ENCODE data around the gene CA7. TPM values are rescaled to one million over a fixed set of nuclear protein-coding genes. Genes with fewer than 3 reads are reported as not detected.

The CA7 gene
- total and polyA plus RNA-seq, 2 donors (not counting 3 experiments of a cell fraction or from before 2014, with no cell fraction given), result not detected

DNA sequence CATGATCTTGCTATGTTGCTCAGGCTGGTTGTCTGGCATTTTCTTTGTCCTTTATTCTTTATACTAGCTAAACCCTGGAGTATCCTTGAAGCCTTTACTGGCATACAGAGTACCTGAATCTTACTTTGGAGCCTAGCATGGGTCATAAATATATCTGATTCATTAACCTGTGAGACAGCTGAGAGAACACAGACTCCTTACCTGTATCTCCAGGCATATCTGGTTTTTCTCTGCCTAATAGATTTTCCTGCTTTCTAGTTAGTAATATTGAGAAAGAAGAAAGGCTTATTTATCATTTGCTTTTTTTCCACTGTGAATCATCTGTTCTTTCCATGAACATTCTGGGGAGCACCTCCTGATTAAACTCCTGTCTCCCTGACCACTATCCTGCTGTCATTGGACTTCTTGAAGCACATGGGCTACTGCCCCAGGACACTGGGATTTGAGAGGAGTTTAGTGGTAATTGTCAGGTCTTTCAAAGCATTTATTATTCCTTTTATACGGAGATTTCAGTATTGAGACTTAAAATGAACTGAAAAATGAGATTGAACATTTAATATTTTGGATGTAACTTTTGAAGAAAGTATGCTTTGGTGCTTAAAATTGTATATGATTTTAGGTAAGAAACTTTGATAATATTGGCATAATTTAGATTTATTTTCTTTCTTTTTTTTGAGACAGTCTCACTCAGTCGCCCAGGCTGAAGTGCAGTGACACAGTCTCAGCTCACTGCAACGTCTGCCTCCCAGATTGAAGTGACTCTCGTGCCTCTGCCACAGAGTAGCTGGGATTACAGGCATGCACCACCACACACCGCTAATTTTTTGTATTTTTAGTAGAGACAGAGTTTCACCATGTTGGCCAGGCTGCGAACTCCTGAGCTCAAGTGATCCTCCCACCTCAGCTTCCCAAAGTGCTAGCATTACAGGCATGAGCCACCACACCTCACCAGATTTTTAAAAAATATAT lies 44.7 kb downstream of the CA7 start:
- CTCF ChIA-PET, result interaction anchor here (0.7 to 1.8 kb wide), 5 partner anchors 7 to 228 kb away, joined by 3 to 12 read pairs (median 3); partner anchors contain the start of gene NAE1
- H2AFZ ChIP-seq (ENCODE audit: low read depth, low read length), result no peak overlapping the region
- no peaks in the 10 kb centered on the region for H3K27me3 ChIP-seq (ENCODE audit: control insufficient read depth in 2 of 2, insufficient read depth in 2 of 2, low read length in 2 of 2)
- H3K36me3 ChIP-seq (ENCODE audit: control insufficient read depth in 2 of 2, extremely low read depth in 1 of 2, insufficient read depth in 2 of 2, low read length in 2 of 2), result peaks cover 3 to 9% of the 10 kb centered on the region in 2 experiments
- H4K20me1 ChIP-seq (replicated peaks; ENCODE audit: control insufficient read depth, extremely low read depth, insufficient read depth, low read length), result peaks cover 4% of the 10 kb centered on the region
- intact Hi-C loops (cut with micrococcal nuclease) (no loop called here), dilution Hi-C loops (cut with MboI; ENCODE audit: extremely low pct_ligation_motif_present, low sequenced_read_pairs) (no loop called here)
- POLR2A ChIA-PET, result no interaction called here
- no peak overlapping the region for H3K27ac ChIP-seq (ENCODE audit: insufficient read depth, low read depth, low read length)
- H3K79me2 ChIP-seq (ENCODE audit: control insufficient read depth, insufficient read depth, low read length), result no peaks in the 10 kb centered on the region
- no TSS peak for BruUV-seq (replicated peaks)
- no peaks in the 10 kb centered on the region for H3K4me1 ChIP-seq (ENCODE audit: control insufficient read depth, extremely low read depth, insufficient read depth, low read length)
- DNase-seq (ENCODE audit: low read depth, low spot score) (no peak), FAIRE-seq (no peak)
- H3K9me1 ChIP-seq (replicated peaks; ENCODE audit: control insufficient read depth, extremely low read depth, insufficient read depth, low read length), result no peaks in the 10 kb centered on the region
- no peaks in the 10 kb centered on the region for H3K9me3 ChIP-seq (replicated peaks; ENCODE audit: control insufficient read depth, insufficient read depth, low read length)
- no peak overlapping the region for H3K4me3 ChIP-seq (replicated peaks in 1 of 3; ENCODE audit: insufficient read depth in 1 of 3, low read depth in 1 of 3, low read length in 3 of 3)
- no peak overlapping the region for H3K4me2 ChIP-seq (ENCODE audit: insufficient read depth, low read length)
- TF ChIP-seq FOS (IDR thresholded peaks at IDR 0.05; ENCODE audit: borderline replicate concordance, insufficient read depth, low read length), result no peak
- H3K9ac ChIP-seq (replicated peaks; ENCODE audit: extremely low read depth, insufficient read depth, low read length), result no peak overlapping the region

GRCh38 chr16:66889622-66890021 lies 45.4 kb downstream of the CA7 start:
- POLR2A ChIA-PET, result no interaction called here
- H2AFZ ChIP-seq (ENCODE audit: low read depth, low read length), result no peak overlapping the region
- no TSS peak for BruUV-seq (replicated peaks)
- no peak overlapping the region for H3K27ac ChIP-seq (ENCODE audit: insufficient read depth, low read depth, low read length)
- H3K4me2 ChIP-seq (ENCODE audit: insufficient read depth, low read length), result no peak overlapping the region
- no peaks in the 10 kb centered on the region for H3K27me3 ChIP-seq (ENCODE audit: control insufficient read depth in 2 of 2, insufficient read depth in 2 of 2, low read length in 2 of 2)
- FAIRE-seq, result no peak
- CTCF ChIA-PET, result interaction anchor here (0.7 to 1.8 kb wide), 5 partner anchors 8 to 227 kb away, joined by 3 to 12 read pairs (median 6); partner anchors contain the start of gene NAE1
- no peaks in the 10 kb centered on the region for H3K9me1 ChIP-seq (replicated peaks; ENCODE audit: control insufficient read depth, extremely low read depth, insufficient read depth, low read length)
- intact Hi-C loops (cut with micrococcal nuclease) (loop anchor here (10.0 kb wide), 1 partner anchor 1965 kb away; no protein-coding TSS in a partner anchor), dilution Hi-C loops (cut with MboI; ENCODE audit: extremely low pct_ligation_motif_present, low sequenced_read_pairs) (no loop called here)
- no peaks in the 10 kb centered on the region for H3K79me2 ChIP-seq (ENCODE audit: control insufficient read depth, insufficient read depth, low read length)
- DNase-seq (ENCODE audit: low read depth, low spot score), result no peak
- H3K4me1 ChIP-seq (ENCODE audit: control insufficient read depth, extremely low read depth, insufficient read depth, low read length), result no peaks in the 10 kb centered on the region
- TF ChIP-seq, protein P1, sequence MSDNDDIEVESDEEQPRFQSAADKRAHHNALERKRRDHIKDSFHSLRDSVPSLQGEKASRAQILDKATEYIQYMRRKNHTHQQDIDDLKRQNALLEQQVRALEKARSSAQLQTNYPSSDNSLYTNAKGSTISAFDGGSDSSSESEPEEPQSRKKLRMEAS (IDR thresholded peaks at IDR 0.05; ENCODE audit: insufficient read depth, insufficient read length), result no peak
- no peak for TF ChIP-seq MYC (IDR thresholded peaks at IDR 0.05; ENCODE audit: low read depth, low read length)
- no peak for TF ChIP-seq POLR2A (IDR thresholded peaks at IDR 0.05; ENCODE audit: low read depth, low read length)
- TF ChIP-seq JUN (IDR thresholded peaks at IDR 0.05; ENCODE audit: borderline replicate concordance, insufficient read depth, insufficient read length, low read depth), result no peak
- no peak for TF ChIP-seq FOS (IDR thresholded peaks at IDR 0.05; ENCODE audit: borderline replicate concordance, insufficient read depth, low read length)
- TF ChIP-seq, protein P2, sequence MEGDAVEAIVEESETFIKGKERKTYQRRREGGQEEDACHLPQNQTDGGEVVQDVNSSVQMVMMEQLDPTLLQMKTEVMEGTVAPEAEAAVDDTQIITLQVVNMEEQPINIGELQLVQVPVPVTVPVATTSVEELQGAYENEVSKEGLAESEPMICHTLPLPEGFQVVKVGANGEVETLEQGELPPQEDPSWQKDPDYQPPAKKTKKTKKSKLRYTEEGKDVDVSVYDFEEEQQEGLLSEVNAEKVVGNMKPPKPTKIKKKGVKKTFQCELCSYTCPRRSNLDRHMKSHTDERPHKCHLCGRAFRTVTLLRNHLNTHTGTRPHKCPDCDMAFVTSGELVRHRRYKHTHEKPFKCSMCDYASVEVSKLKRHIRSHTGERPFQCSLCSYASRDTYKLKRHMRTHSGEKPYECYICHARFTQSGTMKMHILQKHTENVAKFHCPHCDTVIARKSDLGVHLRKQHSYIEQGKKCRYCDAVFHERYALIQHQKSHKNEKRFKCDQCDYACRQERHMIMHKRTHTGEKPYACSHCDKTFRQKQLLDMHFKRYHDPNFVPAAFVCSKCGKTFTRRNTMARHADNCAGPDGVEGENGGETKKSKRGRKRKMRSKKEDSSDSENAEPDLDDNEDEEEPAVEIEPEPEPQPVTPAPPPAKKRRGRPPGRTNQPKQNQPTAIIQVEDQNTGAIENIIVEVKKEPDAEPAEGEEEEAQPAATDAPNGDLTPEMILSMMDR (IDR thresholded peaks at IDR 0.05; ENCODE audit: extremely low read depth in 1 of 2, insufficient read depth in 1 of 2, low read depth in 1 of 2, low read length in 2 of 2), result no peak
- no peak for TF ChIP-seq EZH2 (IDR thresholded peaks at IDR 0.05; ENCODE audit: borderline replicate concordance, low read depth, low read length, severe bottlenecking)
- TF ChIP-seq GATA2 (IDR thresholded peaks at IDR 0.05; ENCODE audit: insufficient read depth, insufficient read length, low read depth, low read length), result no peak
- TF ChIP-seq POLR2AphosphoS5 (IDR thresholded peaks at IDR 0.05; ENCODE audit: insufficient read depth, low read depth, low read length), result no peak
- no peak overlapping the region for H3K9ac ChIP-seq (replicated peaks; ENCODE audit: extremely low read depth, insufficient read depth, low read length)
- H3K4me3 ChIP-seq (replicated peaks in 1 of 3; ENCODE audit: insufficient read depth in 1 of 3, low read depth in 1 of 3, low read length in 3 of 3), result no peak overlapping the region
- H3K36me3 ChIP-seq (ENCODE audit: control insufficient read depth in 2 of 2, extremely low read depth in 1 of 2, insufficient read depth in 2 of 2, low read length in 2 of 2), result peaks cover 3 to 7% of the 10 kb centered on the region in 2 experiments
- H3K9me3 ChIP-seq (replicated peaks; ENCODE audit: control insufficient read depth, insufficient read depth, low read length), result no peaks in the 10 kb centered on the region
- peaks cover 4% of the 10 kb centered on the region for H4K20me1 ChIP-seq (replicated peaks; ENCODE audit: control insufficient read depth, extremely low read depth, insufficient read depth, low read length)
